ES-I3 (cell line): ENCODE results near the gene LRMDA.

ENCODE experiments used
- H3K36me3 ChIP-seq: 2 replicates; pipeline ENCODE4 v1.6.1; 2013; ENCODE audit warnings: mild to moderate bottlenecking, low read length, control low read depth, moderate library complexity; ENCODE audit not compliant: insufficient read depth
- H3K4me1 ChIP-seq: 2 replicates; pipeline ENCODE4 v1.6.1; 2013; ENCODE audit warnings: mild to moderate bottlenecking, control low read depth, low read length; ENCODE audit not compliant: insufficient read depth
- H3K9ac ChIP-seq: 2 replicates; pipeline ENCODE4 v1.6.1; 2013; ENCODE audit warnings: low read depth, mild to moderate bottlenecking, low read length, moderate library complexity
- H3K9me3 ChIP-seq: 2 replicates; pipeline ENCODE4 v1.6.1; 2013; ENCODE audit warnings: mild to moderate bottlenecking, low read length, moderate library complexity; ENCODE audit not compliant: control insufficient read depth, insufficient read depth

LRMDA gene

GRCh38 chr10:75999515-76000209, 568.2 kb downstream of the LRMDA start:
- Histone ChIP-seq H3K9me3 (no peaks in the 10 kb centered on the region), H3K4me1 (no peaks in the 10 kb centered on the region), H3K36me3 (no peaks in the 10 kb centered on the region), H3K9ac (no peak overlapping the region)

- Histone ChIP-seq H3K4me1 (no peaks in the 10 kb centered on the region), H3K9me3 (no peaks in the 10 kb centered on the region), H3K9ac (no peak overlapping the region), H3K36me3 (no peaks in the 10 kb centered on the region)
Observed at GRCh38 chr10:76000550-76000949, 569.1 kb downstream of the LRMDA start.

- Histone ChIP-seq H3K9ac (no peak overlapping the region), H3K36me3 (no peaks in the 10 kb centered on the region), H3K9me3 (no peaks in the 10 kb centered on the region), H3K4me1 (no peaks in the 10 kb centered on the region)
Observed at GRCh38 chr10:76001019-76001418, 569.6 kb downstream of the LRMDA start.

GRCh38 chr10:76001461-76001860, 570.0 kb downstream of the LRMDA start:
- no peaks in the 10 kb centered on the region for H3K4me1 ChIP-seq
- H3K9me3 ChIP-seq: no peaks in the 10 kb centered on the region

GRCh38 chr10:76002262-76002854, 570.9 kb downstream of the LRMDA start:
- Histone ChIP-seq H3K36me3 (no peaks in the 10 kb centered on the region), H3K4me1 (no peaks in the 10 kb centered on the region), H3K9me3 (no peaks in the 10 kb centered on the region), H3K9ac (no peak overlapping the region)

More at GRCh38 chr10:76001461-76001860, 570.0 kb downstream of the LRMDA start:
- Histone ChIP-seq H3K36me3 (no peaks in the 10 kb centered on the region), H3K9ac (no peak overlapping the region)

GRCh38 chr10:76007667-76008181, 576.3 kb downstream of the LRMDA start:
- Histone ChIP-seq H3K9ac (no peak overlapping the region), H3K4me1 (peaks cover 5% of the 10 kb centered on the region; the same call in 1 of the 2 replicates), H3K9me3 (no peaks in the 10 kb centered on the region), H3K36me3 (no peaks in the 10 kb centered on the region)

- Histone ChIP-seq H3K9me3 (no peaks in the 10 kb centered on the region), H3K4me1 (peaks cover 5% of the 10 kb centered on the region; the same call in 1 of the 2 replicates), H3K9ac (no peak overlapping the region), H3K36me3 (no peaks in the 10 kb centered on the region)
Observed at GRCh38 chr10:76009531-76009930, 578.1 kb downstream of the LRMDA start.

- no peaks in the 10 kb centered on the region for H3K9me3 ChIP-seq
- no peaks in the 10 kb centered on the region for H3K36me3 ChIP-seq
- no peak overlapping the region for H3K9ac ChIP-seq
- peaks cover 5% of the 10 kb centered on the region; the same call in 1 of the 2 replicates for H3K4me1 ChIP-seq
Observed at GRCh38 chr10:76010703-76011102, 579.3 kb downstream of the LRMDA start.

GRCh38 chr10:76012716-76013327, 581.4 kb downstream of the LRMDA start:
- no peaks in the 10 kb centered on the region for H3K36me3 ChIP-seq
- peaks cover 5% of the 10 kb centered on the region; the same call in 1 of the 2 replicates for H3K4me1 ChIP-seq
- H3K9me3 ChIP-seq: no peaks in the 10 kb centered on the region
- no peak overlapping the region for H3K9ac ChIP-seq

- H3K9me3 ChIP-seq: no peaks in the 10 kb centered on the region
- no peak overlapping the region for H3K9ac ChIP-seq
- no peaks in the 10 kb centered on the region for H3K36me3 ChIP-seq
- no peaks in the 10 kb centered on the region for H3K4me1 ChIP-seq
Observed at GRCh38 chr10:76015245-76015644, 583.8 kb downstream of the LRMDA start.

- Histone ChIP-seq H3K9ac (no peak overlapping the region), H3K36me3 (no peaks in the 10 kb centered on the region), H3K9me3 (no peaks in the 10 kb centered on the region), H3K4me1 (no peaks in the 10 kb centered on the region)
Observed at GRCh38 chr10:76017026-76017732, 585.8 kb downstream of the LRMDA start.

GRCh38 chr10:76017733-76018433, 586.5 kb downstream of the LRMDA start:
- H3K9ac ChIP-seq: no peak overlapping the region
- H3K4me1 ChIP-seq: no peaks in the 10 kb centered on the region
- no peaks in the 10 kb centered on the region for H3K36me3 ChIP-seq
- H3K9me3 ChIP-seq: no peaks in the 10 kb centered on the region

GRCh38 chr10:76020630-76021029, 589.2 kb downstream of the LRMDA start:
- no peaks in the 10 kb centered on the region for H3K36me3 ChIP-seq
- no peaks in the 10 kb centered on the region for H3K9me3 ChIP-seq

GRCh38 chr10:76021398-76021797, 590.0 kb downstream of the LRMDA start:
- Histone ChIP-seq H3K9me3 (no peaks in the 10 kb centered on the region), H3K36me3 (no peaks in the 10 kb centered on the region), H3K4me1 (no peaks in the 10 kb centered on the region), H3K9ac (no peak overlapping the region)

More at GRCh38 chr10:76020630-76021029, 589.2 kb downstream of the LRMDA start:
- H3K4me1 ChIP-seq: no peaks in the 10 kb centered on the region
- no peak overlapping the region for H3K9ac ChIP-seq
